Measurements from ENCODE around the gene MRGPRD.

MRGPRD gene

DNA sequence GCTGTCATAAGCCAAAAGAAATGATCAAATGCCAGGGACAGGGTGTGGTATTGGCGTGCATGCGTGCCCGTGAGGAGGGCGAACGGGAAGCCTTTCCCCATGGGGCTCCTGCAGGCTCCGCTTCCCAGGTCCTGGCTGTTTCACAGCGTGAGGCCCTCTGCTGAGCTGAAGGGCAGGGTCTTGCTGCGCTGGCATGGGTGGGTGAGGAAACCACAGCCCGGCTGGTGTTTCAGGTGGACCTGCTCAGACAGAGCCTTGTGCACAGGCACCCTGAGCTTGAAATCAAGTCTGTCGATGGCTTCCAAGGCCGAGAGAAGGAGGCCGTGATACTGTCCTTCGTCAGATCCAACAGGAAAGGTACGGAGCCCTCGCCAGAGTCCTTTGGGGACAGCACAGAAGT is 45.7 kb downstream of the MRGPRD start:
- Histone ChIP-seq H3K4me3 (ENCODE audit: insufficient read depth in 1 of 2, low read depth in 1 of 2, low read length in 2 of 2) (no peak overlapping the region), H3K27ac (ENCODE audit: low read length, poor library complexity, severe bottlenecking) (no peak overlapping the region), H2BK12ac (ENCODE audit: low read length in 2 of 2) (no peak overlapping the region), H3K4ac (ENCODE audit: low read depth in 1 of 2, low read length in 2 of 2) (no peak overlapping the region), H3K9ac (ENCODE audit: low read length) (no peak overlapping the region), H3K27me3 (ENCODE audit: control insufficient read depth in 1 of 2, insufficient read depth in 1 of 2, low read length in 2 of 2) (no peaks in the 10 kb centered on the region), H2BK15ac (ENCODE audit: low read depth, poor library complexity, severe bottlenecking) (no peak overlapping the region), H4K8ac (ENCODE audit: low read length) (no peak overlapping the region), H3K4me1 (ENCODE audit: control insufficient read depth, insufficient read depth, low read depth, low read length) (peaks cover 3% of the 10 kb centered on the region), H2BK5ac (ENCODE audit: low read depth, low read length, poor library complexity, severe bottlenecking) (no peak overlapping the region), H3K9me3 (ENCODE audit: control insufficient read depth, low read length) (no peaks in the 10 kb centered on the region), H3K79me1 (replicated peaks; ENCODE audit: low read length, poor library complexity, severe bottlenecking) (no peaks in the 10 kb centered on the region), H2AFZ (ENCODE audit: low read depth, low read length) (no peak overlapping the region), H3K23ac (ENCODE audit: low read length in 2 of 2) (no peak overlapping the region), H3K14ac (ENCODE audit: low read length in 2 of 2) (no peak overlapping the region), H2BK120ac (ENCODE audit: low read depth, low read length) (no peak overlapping the region), H4K91ac (ENCODE audit: low read length) (no peak overlapping the region), H2AK5ac (ENCODE audit: low read length, severe bottlenecking) (no peak overlapping the region), H3K36me3 (ENCODE audit: control insufficient read depth in 1 of 2, insufficient read depth in 2 of 2, low read depth in 1 of 2, low read length in 2 of 2) (peaks cover 83 to 99% of the 10 kb centered on the region in 2 experiments), H3K18ac (ENCODE audit: low read depth in 1 of 2, low read length in 2 of 2) (no peak overlapping the region), H3K4me2 (ENCODE audit: low read length, poor library complexity, severe bottlenecking) (no peak overlapping the region)
- no peak for DNase-seq
- WGBS, result 98% methylated on average over 15 of the region's 15 CpGs

DNA sequence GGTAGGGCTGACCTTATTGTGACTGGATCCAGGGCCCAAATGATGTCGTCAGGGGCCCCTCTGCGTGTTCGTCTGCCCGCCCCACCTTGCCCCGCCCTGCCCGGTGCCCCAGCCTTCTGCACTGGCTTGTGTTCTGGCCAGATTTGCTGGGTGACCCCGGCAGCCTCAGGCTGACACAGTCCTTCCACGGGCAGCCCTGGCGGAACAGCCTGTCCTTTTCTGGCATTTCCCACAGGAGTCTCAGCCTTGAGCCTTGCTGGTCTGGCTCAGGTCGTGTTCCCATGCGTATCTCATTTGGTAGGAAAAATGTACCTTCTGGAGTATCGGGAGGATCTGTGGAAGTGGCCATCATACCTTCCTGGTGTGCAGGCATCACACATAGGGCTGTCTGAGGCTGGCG is 46.1 kb downstream of the MRGPRD start:
- 98% methylated on average over 13 of the region's 13 CpGs for WGBS
- DNase-seq, result no peak

GRCh38 chr11:68934321-68934645 is 46.5 kb downstream of the MRGPRD start:
- 94% methylated on average over 12 of the region's 12 CpGs for WGBS
- no peaks in the 10 kb centered on the region for H3K9me3 ChIP-seq (ENCODE audit: control insufficient read depth, low read length)

More for the DNA sequence above, 46.1 kb downstream of the MRGPRD start:
- H2AFZ ChIP-seq (ENCODE audit: low read depth, low read length), result no peak overlapping the region
- no peak overlapping the region for H2BK12ac ChIP-seq (ENCODE audit: low read length in 2 of 2)
- no peak overlapping the region for H3K14ac ChIP-seq (ENCODE audit: low read length in 2 of 2)
- H3K4ac ChIP-seq (ENCODE audit: low read depth in 1 of 2, low read length in 2 of 2), result no peak overlapping the region
- no peak overlapping the region for H4K91ac ChIP-seq (ENCODE audit: low read length)
- no peak overlapping the region for H4K8ac ChIP-seq (ENCODE audit: low read length)
- no peak overlapping the region for H2AK5ac ChIP-seq (ENCODE audit: low read length, severe bottlenecking)
- H3K18ac ChIP-seq (ENCODE audit: low read depth in 1 of 2, low read length in 2 of 2), result no peak overlapping the region
- no peak overlapping the region for H3K4me3 ChIP-seq (ENCODE audit: insufficient read depth in 1 of 2, low read depth in 1 of 2, low read length in 2 of 2)
- no peak overlapping the region for H2BK5ac ChIP-seq (ENCODE audit: low read depth, low read length, poor library complexity, severe bottlenecking)
- H3K36me3 ChIP-seq (ENCODE audit: control insufficient read depth in 1 of 2, insufficient read depth in 2 of 2, low read depth in 1 of 2, low read length in 2 of 2), result peaks cover 82 to 99% of the 10 kb centered on the region in 2 experiments
- H3K23ac ChIP-seq (ENCODE audit: low read length in 2 of 2), result no peak overlapping the region
- no peak overlapping the region for H3K9ac ChIP-seq (ENCODE audit: low read length)
- no peak overlapping the region for H2BK15ac ChIP-seq (ENCODE audit: low read depth, poor library complexity, severe bottlenecking)
- peaks cover 4% of the 10 kb centered on the region for H3K4me1 ChIP-seq (ENCODE audit: control insufficient read depth, insufficient read depth, low read depth, low read length)
- H2BK120ac ChIP-seq (ENCODE audit: low read depth, low read length), result no peak overlapping the region
- H3K79me1 ChIP-seq (replicated peaks; ENCODE audit: low read length, poor library complexity, severe bottlenecking), result no peaks in the 10 kb centered on the region
- H3K4me2 ChIP-seq (ENCODE audit: low read length, poor library complexity, severe bottlenecking), result no peak overlapping the region
- H3K27me3 ChIP-seq (ENCODE audit: control insufficient read depth in 1 of 2, insufficient read depth in 1 of 2, low read length in 2 of 2), result no peaks in the 10 kb centered on the region
- H3K27ac ChIP-seq (ENCODE audit: low read length, poor library complexity, severe bottlenecking), result no peak overlapping the region
- no peaks in the 10 kb centered on the region for H3K9me3 ChIP-seq (ENCODE audit: control insufficient read depth, low read length)

GRCh38 chr11:68933605-68934320 is 47.0 kb downstream of the MRGPRD start:
- Histone ChIP-seq H3K4me2 (ENCODE audit: low read length, poor library complexity, severe bottlenecking) (no peak overlapping the region), H2BK12ac (ENCODE audit: low read length in 2 of 2) (no peak overlapping the region)

More at GRCh38 chr11:68934321-68934645, 46.5 kb downstream of the MRGPRD start:
- Histone ChIP-seq H2BK120ac (ENCODE audit: low read depth, low read length) (no peak overlapping the region), H3K79me1 (replicated peaks; ENCODE audit: low read length, poor library complexity, severe bottlenecking) (no peaks in the 10 kb centered on the region), H3K9ac (ENCODE audit: low read length) (no peak overlapping the region), H3K4ac (ENCODE audit: low read depth in 1 of 2, low read length in 2 of 2) (no peak overlapping the region), H2BK5ac (ENCODE audit: low read depth, low read length, poor library complexity, severe bottlenecking) (no peak overlapping the region), H3K14ac (ENCODE audit: low read length in 2 of 2) (no peak overlapping the region), H3K4me3 (ENCODE audit: insufficient read depth in 1 of 2, low read depth in 1 of 2, low read length in 2 of 2) (no peak overlapping the region), H3K18ac (ENCODE audit: low read depth in 1 of 2, low read length in 2 of 2) (no peak overlapping the region), H3K4me1 (ENCODE audit: control insufficient read depth, insufficient read depth, low read depth, low read length) (peaks cover 4% of the 10 kb centered on the region), H2AK5ac (ENCODE audit: low read length, severe bottlenecking) (no peak overlapping the region), H4K91ac (ENCODE audit: low read length) (no peak overlapping the region), H2AFZ (ENCODE audit: low read depth, low read length) (no peak overlapping the region), H4K8ac (ENCODE audit: low read length) (no peak overlapping the region), H3K27me3 (ENCODE audit: control insufficient read depth in 1 of 2, insufficient read depth in 1 of 2, low read length in 2 of 2) (no peaks in the 10 kb centered on the region), H3K23ac (ENCODE audit: low read length in 2 of 2) (no peak overlapping the region), H3K27ac (ENCODE audit: low read length, poor library complexity, severe bottlenecking) (no peak overlapping the region), H2BK15ac (ENCODE audit: low read depth, poor library complexity, severe bottlenecking) (no peak overlapping the region), H3K36me3 (ENCODE audit: control insufficient read depth in 1 of 2, insufficient read depth in 2 of 2, low read depth in 1 of 2, low read length in 2 of 2) (peaks cover 83 to 99% of the 10 kb centered on the region in 2 experiments), H3K4me2 (ENCODE audit: low read length, poor library complexity, severe bottlenecking) (no peak overlapping the region), H2BK12ac (ENCODE audit: low read length in 2 of 2) (no peak overlapping the region)
- DNase-seq, result no peak

More at GRCh38 chr11:68933605-68934320, 47.0 kb downstream of the MRGPRD start:
- H3K9ac ChIP-seq (ENCODE audit: low read length), result no peak overlapping the region
- H3K9me3 ChIP-seq (ENCODE audit: control insufficient read depth, low read length), result no peaks in the 10 kb centered on the region
- peaks cover 2% of the 10 kb centered on the region for H3K4me1 ChIP-seq (ENCODE audit: control insufficient read depth, insufficient read depth, low read depth, low read length)
- no peak overlapping the region for H2BK15ac ChIP-seq (ENCODE audit: low read depth, poor library complexity, severe bottlenecking)
- no peak overlapping the region for H2AFZ ChIP-seq (ENCODE audit: low read depth, low read length)
- no peak overlapping the region for H3K14ac ChIP-seq (ENCODE audit: low read length in 2 of 2)
- no peak for DNase-seq
- H3K4me3 ChIP-seq (ENCODE audit: insufficient read depth in 1 of 2, low read depth in 1 of 2, low read length in 2 of 2), result no peak overlapping the region
- peaks cover 83 to 99% of the 10 kb centered on the region in 2 experiments for H3K36me3 ChIP-seq (ENCODE audit: control insufficient read depth in 1 of 2, insufficient read depth in 2 of 2, low read depth in 1 of 2, low read length in 2 of 2)
- no peak overlapping the region for H3K4ac ChIP-seq (ENCODE audit: low read depth in 1 of 2, low read length in 2 of 2)
- H2BK5ac ChIP-seq (ENCODE audit: low read depth, low read length, poor library complexity, severe bottlenecking), result no peak overlapping the region
- H3K23ac ChIP-seq (ENCODE audit: low read length in 2 of 2), result no peak overlapping the region
- no peak overlapping the region for H2BK120ac ChIP-seq (ENCODE audit: low read depth, low read length)
- WGBS, result 93% methylated on average over 17 of the region's 17 CpGs
- peaks cover 4% of the 10 kb centered on the region for H3K79me1 ChIP-seq (replicated peaks; ENCODE audit: low read length, poor library complexity, severe bottlenecking)
- H2AK5ac ChIP-seq (ENCODE audit: low read length, severe bottlenecking), result no peak overlapping the region
- no peaks in the 10 kb centered on the region for H3K27me3 ChIP-seq (ENCODE audit: control insufficient read depth in 1 of 2, insufficient read depth in 1 of 2, low read length in 2 of 2)
- no peak overlapping the region for H4K91ac ChIP-seq (ENCODE audit: low read length)
- no peak overlapping the region for H3K18ac ChIP-seq (ENCODE audit: low read depth in 1 of 2, low read length in 2 of 2)
- H4K8ac ChIP-seq (ENCODE audit: low read length), result no peak overlapping the region
- H3K27ac ChIP-seq (ENCODE audit: low read length, poor library complexity, severe bottlenecking), result no peak overlapping the region
